ENCODE measurements around the gene UBE2Q2.

- TF ChIP-seq CTCF (optimal IDR thresholded peaks at IDR 0.05 in 1 of 3, IDR thresholded peaks at IDR 0.05 in 1 of 3, conservative IDR thresholded peaks at IDR 0.05 in 1 of 3; ENCODE audit: extremely low read depth in 1 of 3, insufficient read depth in 2 of 3, low read length in 3 of 3) = no peak
- no peak for TF ChIP-seq EZH2 (IDR thresholded peaks at IDR 0.05; ENCODE audit: low read length)
These were observed 1.6 kb upstream of the UBE2Q2 start for GRCh38 chr15:75841626-75842025.

Measured in keratinocyte (primary cell).